SH-SY5Y (cell line): ENCODE results near the gene SYNE2.

ENCODE experiments used
- GATA2 ChIP-seq: IDR thresholded peaks from 2 replicates; pipeline ENCODE4 v1.6.1; 2011; ENCODE audit warnings: mild to moderate bottlenecking, low read depth, low read length
- GATA3 ChIP-seq: IDR thresholded peaks from 2 replicates; pipeline ENCODE4 v1.6.1; 2011; ENCODE audit warnings: low read depth, mild to moderate bottlenecking, low read length, moderate library complexity

GRCh38 chr14:64035143-64035542 is 182.3 kb downstream of the SYNE2 start:
- TF ChIP-seq GATA2 = no peak
- TF ChIP-seq GATA3 = no peak
